H54 (cell line): ENCODE data around the gene SHANK1.

Experiments
- DNase-seq: peaks from one replicate; pipeline ENCODE4 v3.0.0; 2011; ENCODE audit warnings: low spot score, mixed read lengths; ENCODE audit not compliant: insufficient read length
- FAIRE-seq: peaks from 3 replicates; lab custom pipeline; 2011; peaks lifted over from hg19 to GRCh38; lab: Jason Lieb, UNC
- POLR2A ChIP-seq: IDR thresholded peaks from 2 replicates; pipeline ENCODE4 v1.6.1; 2011; ENCODE audit warnings: low read depth, mild to moderate bottlenecking, low read length

The SHANK1 gene

DNA sequence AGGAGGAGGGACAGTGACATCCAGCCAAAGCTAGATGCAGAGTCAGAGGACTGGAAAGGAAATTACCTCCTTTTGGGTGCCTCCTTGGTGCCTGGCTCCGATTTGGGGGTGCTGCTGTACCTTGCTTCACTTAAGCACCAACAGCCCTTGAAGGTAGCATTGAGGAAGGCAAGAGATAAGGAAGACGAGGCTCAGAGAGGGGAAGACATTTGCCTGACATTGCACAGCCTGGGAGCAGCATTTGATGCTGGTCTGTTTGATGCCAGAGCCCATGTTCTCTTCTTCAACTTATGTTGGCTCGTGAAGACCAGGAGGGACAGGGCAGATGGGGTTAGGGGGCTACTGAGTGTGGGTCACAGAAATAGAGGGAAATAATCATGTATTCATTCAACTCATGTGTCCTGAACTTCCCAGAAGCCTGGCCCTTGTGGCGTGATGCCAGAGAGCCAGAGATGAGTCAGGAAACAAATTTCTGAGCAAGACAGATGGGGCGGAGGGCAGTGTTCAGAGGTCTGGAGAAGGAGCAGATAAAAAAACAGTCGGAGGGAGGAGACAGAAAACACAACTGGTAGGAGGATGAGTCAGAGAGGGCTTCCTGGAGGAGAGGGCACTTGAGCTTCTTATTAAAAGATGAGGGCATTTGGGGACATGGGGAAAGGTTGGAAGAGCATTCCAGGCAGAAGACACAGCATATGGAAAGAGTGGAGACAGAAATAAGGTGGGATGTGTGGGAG lies 73.4 kb downstream of the SHANK1 start:
- FAIRE-seq (peak; percentile 68), DNase-seq (peak; percentile 93)
- no peak for TF ChIP-seq POLR2A

DNA sequence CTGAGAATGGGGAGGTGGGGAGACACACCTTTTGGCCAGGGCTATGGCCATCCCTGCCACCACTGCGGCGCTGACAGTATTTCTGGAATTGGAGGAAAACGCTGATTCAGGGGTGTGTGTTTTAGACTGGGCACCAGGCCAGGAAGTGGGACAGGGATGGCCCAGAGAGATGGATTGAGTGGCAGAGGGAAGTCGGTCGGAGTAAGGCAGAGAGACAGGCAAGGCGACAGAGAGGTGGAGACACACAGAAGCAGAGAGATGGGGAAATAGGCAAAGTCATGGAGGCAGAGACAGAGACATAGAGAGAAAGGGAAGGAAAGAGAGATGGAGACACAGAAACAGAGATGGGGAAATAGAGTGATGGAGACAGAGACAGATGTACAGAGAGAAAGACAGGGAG lies 74.5 kb downstream of the SHANK1 start:
- TF ChIP-seq POLR2A = no peak
- DNase-seq = no peak
- no peak for FAIRE-seq

DNA sequence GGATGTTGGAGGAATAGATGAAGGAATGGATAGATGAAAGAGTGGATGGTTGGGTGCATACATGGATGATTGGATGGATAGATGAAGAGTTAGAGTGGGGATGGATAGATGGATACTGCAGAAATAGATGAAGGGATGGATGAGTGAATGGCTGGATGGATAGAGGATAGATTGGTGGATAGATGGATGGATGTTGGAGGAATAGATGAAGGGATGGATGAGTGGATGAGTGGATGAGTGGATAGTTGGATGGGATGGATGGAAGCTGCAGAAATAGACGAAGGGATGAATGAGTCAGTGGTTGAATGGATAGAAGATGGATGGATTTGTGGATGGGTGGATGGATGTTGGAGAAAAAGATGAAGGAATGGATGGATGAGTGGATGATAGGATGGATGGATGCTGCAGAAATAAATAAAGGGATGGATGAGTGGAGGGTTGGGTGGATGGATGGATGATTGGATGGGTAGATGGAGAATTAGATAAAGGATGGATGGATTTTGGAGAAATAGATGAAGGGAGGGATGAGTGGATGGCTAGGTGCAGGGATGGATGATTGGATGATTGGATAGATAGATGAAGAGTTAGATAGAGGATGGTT lies 75.2 kb downstream of the SHANK1 start:
- FAIRE-seq (no peak), DNase-seq (no peak)
- TF ChIP-seq POLR2A = no peak

DNA sequence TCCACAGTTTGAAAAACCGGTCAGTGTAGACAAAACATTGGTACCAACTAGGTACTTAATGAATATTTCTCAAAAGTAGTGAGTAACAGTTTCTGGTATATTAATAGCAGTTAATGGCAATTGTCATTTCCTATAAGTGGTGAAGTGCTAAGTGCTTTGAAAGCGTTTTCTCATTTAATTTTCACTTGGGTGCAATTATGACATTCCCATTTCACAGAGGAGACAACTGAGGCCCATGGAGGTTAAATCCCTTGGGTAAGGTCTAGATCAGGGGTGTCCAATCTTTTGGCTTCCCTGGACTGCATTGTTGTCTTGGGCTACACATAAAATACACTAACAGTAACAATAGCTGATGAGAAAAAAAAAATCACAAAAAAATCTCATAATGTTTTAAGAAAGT lies 79.2 kb downstream of the SHANK1 start:
- no peak for TF ChIP-seq POLR2A
- no peak for DNase-seq
- no peak for FAIRE-seq

DNA sequence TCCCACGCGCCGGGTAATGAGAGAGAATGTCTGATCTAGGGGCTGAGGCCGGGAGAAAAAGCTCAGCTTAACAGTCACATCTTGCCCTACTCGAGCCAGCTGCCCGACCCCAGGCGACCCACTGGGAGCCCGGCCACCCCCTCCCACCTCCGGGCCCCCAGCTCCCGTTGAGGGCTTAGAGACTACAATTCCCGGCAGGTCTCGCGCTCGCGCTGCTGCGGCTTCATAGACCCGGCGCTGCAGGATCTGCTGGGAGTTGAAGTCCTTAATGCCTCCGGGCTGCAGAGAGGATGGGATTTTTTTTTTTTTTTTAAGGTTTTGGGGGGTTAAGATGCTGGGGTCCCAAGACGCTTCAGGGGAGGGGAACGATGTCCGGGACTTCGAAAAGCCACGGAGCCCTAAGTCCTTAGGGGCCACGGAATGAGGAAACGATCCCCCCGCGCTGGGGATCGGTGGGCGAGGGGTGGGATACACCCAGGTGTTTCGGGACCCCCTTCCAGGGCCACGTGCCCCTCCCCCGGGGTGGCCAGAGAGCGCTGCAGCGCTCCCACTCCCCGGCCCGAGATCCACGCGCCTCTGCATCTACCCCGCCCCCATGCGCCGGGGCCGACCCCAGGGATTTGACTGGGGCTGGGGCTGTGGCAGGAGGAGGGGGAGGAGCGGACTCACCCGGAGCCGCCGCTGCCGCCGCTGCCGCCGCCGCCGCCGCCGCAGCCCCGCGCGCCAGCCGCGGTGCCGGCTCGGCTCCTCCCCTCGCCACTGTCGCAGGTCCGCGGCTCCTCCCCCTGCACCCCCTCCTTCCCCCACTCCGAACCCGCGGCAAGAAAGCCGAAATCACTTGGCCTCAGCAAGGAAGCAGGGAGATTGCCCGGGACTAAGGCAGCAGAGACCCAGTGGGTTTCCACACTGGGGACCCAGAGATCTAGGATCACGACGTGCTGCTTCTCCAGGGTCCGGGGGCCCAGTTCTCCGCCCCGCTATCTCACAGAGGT lies 80.2 kb downstream of the SHANK1 start, which contains the start of gene SYT3:
SYT3 (minus strand) TSS at position 761 of the 992 bp plus-strand sequence. CDS start 2,470 bp downstream, outside the sequence.
- FAIRE-seq (no peak), DNase-seq (peak; percentile 93)
- no peak for TF ChIP-seq POLR2A

DNA sequence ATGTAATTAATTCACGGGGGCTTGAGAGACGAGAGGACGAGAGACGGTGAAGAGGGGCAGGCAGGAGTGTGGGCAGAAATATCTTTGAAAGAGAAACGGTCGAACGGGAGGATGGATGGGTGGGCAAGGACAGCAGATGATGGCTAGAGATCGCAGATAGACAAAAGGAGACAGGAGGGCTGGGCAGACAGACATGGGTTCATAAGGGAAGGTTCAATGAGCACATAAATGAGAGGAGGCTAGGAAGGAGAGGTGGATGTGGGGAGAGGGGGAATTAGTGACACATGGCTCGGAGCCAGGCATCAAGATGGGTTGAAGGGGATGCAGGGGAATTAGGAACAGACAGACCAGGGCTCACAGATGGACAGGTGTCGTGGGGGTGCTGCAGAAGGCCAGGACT lies 81.0 kb downstream of the SHANK1 start:
- DNase-seq (no peak), FAIRE-seq (no peak)
- TF ChIP-seq POLR2A = no peak

DNA sequence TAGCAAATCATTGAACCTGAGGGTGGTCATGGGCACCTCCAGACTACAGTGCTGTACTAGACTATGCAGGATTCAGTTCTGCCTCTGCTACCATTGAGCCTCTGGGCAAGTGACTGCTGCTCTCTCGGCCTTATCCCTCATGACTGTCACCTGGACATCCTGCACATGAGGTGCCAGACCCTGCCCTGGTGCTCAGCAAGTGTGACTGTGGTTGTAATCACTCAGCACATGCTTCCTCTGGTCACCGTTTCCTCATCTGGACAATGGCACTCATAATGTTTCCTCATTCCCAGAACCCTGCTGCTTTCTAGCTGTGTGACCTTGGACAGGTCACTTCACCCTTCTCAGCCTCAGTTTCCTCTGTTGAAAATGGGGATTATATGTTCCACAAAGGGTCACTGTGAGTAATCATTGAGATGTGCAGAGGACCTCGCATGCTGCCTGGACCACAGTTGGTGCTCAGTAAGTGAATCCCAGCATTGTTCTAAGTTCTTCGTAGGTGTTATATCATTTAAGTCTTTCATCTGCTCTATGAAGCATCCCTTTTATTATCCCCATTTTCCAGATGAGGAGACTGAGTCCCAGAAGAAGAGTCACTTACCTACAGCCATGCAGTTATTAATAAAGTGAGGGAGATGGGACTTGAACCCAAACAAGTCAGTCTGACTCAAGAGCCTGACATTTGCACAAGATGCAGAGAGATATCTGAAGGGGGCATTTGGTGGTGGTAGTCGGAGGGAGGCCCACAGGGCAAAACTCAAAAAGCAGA lies 83.1 kb downstream of the SHANK1 start:
- no peak for TF ChIP-seq POLR2A
- FAIRE-seq (no peak), DNase-seq (no peak)

DNA sequence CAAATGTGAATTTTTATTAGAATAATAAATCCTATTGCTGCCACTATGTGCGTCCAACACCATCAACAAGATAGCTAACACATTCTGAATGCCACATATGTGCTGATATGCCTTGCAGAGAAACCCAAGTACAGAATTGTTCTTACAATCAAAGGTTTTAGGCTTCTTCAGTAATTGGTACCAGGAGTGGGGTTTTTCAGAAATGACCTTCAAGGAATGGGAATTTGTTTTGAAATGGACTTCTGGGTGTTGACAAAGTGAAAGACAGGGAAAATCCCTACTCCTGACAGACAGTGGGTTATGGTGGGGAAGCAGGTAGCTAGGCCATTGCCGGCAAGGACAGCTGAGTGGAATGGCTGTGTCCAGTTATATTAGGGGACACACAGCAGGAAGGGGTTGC lies 85.6 kb downstream of the SHANK1 start:
- no peak for TF ChIP-seq POLR2A
- DNase-seq (no peak), FAIRE-seq (no peak)

DNA sequence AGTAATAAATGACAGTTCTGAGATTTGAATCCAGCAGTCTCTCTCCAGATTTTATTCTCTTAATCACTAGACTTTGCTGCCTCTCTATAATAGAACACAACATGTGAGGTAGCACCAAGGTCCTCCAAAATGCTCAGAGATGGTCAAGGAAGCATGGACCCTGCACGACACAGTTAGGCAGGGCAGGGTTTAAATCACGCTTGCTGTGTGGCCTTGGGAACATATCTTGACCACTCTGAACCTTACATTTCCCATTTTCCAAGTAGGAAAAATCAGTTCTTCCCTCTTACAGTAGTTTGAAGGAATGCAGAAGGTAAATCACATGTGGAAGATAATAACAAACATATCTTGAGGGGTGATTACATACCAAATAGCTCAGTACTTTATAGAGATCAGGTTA lies 86.2 kb downstream of the SHANK1 start:
- TF ChIP-seq POLR2A = no peak
- FAIRE-seq = no peak

DNA sequence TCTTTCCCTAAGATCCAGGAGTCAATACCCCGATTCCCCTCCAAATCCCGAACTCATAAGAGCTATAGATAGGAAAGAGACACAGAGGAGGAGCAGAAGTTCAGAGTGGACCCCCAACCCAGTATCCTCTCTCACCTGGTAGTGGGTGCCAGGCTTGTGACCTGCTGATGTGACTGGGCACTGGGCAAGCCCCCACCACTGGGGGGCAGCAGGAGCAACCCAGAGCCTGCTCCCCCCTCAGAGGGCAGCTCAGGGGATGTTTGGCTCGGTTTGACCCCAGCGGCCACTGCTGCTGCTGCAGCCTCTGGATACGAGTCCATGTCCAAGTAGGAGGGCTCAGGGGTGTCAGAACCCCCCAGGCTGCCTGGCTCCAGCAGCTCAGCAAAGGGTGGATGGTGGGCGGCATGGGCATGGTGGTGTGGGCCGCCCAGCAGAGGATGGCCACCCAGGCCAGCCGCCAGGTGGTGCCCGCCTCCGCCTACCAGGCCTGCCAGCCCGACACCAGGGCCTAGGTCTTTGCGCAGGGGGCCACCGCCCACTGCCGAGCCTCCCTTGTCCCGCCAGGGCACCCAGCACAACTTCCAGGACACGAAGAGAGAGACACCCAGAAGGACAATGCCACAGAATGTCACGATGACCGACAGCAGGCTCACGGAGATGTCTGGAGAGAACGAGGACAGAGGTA lies 87.3 kb downstream of the SHANK1 start:
- no peak for FAIRE-seq
- DNase-seq = no peak
- TF ChIP-seq POLR2A = no peak

More for the DNA sequence above, 86.2 kb downstream of the SHANK1 start:
- DNase-seq = no peak

DNA sequence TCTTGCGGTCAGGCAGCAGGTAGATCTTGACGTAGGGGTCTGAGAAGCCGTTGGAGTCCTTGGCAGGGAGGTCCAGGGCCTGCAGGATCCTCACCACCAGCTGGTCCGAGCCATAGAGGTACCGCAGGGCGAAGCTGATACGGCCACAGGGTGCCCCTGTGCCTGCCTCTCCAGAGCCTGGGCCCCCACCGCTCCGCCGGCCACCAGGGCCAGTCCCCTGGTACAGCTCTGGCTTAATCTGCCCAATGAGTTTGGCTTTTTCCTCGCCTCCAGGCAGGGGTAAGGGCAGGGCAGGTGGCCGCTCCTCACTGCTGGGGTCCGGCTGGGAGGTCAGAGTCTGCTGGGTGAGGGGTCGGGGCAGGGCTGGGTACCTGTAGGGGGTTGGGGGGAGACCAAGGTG lies 89.8 kb downstream of the SHANK1 start:
- FAIRE-seq = no peak
- no peak for DNase-seq
- no peak for TF ChIP-seq POLR2A

DNA sequence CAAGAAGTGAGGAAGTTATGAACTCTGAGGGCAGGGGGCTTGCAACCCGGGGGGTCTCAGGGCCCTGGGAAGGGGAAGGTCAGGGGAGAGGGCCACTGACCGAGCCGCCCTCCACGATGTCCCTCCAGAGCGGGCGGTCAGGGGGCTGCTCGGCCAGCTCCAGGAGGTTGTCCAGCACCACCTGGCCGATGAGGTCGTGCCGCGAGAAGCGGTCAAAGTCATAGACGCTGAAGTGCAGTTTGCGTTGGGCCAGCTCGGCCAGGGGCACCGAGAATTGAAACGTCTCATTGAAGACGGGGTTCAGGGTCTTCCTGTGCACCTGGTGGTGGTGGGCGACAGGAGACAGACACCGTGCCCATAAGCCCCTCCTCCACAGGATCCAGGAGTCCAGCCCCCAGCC lies 90.4 kb downstream of the SHANK1 start:
- FAIRE-seq = no peak
- TF ChIP-seq POLR2A = no peak
- no peak for DNase-seq

DNA sequence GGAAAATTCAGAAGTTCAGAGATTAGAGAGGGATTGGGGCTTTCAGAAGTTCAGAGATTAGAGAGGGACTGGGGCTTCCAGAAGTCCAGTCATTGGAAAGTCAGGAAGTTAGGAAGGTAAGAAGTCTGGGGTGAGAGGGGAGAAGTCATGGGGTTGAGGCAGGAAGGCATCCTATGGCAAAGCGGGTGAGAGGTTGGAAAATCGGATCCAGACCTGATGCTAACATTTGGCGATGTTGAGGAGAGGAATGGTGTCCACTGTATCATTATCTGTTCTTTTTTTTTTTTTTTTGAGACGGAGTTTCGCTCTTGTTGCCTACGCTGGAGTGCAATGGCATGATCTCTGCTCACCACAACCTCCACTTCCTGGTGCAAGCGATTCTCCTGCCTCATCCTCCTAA lies 91.1 kb downstream of the SHANK1 start:
- no peak for DNase-seq
- no peak for FAIRE-seq
- TF ChIP-seq POLR2A = no peak
